Ureter (tissue), 1 donor: Measurements from ENCODE around the gene GTSF1L. TPM values are rescaled to one million over a fixed set of nuclear protein-coding genes. Genes with fewer than 3 reads are reported as not detected.
"Not testable (repeated sequence)": the region's sequence is repeated elsewhere in the genome, so short reads cannot be mapped to it uniquely, and the experiment has no call there.

Experiments
- DNase-seq: peaks from one replicate; pipeline ENCODE4 v3.0.0-alpha.2; 2020; ENCODE audit warnings: low spot score
- total RNA-seq: library from RNA; stranded (reverse); gene quantifications from one replicate; pipeline ENCODE4 v1.2.4, GENCODE V29; 2023
- donor health status: DM: yes; HTN: yes; CAD: no.

The GTSF1L gene
- total RNA-seq, result not detected

- DNase-seq, result no peak
These were observed at the start of gene GTSF1L for GRCh38 chr20:43726811-43727338. GTSF1L (minus strand) TSS chr20:43727002; CDS start chr20:43726694, 308 bp downstream.

- DNase-seq, result no peak
These were observed 48.0 kb upstream of the GTSF1L start for GRCh38 chr20:43774754-43775153.

- no peak for DNase-seq
These were observed 44.8 kb upstream of the GTSF1L start for GRCh38 chr20:43771503-43772190.

- no peak for DNase-seq
These were observed 43.5 kb upstream of the GTSF1L start for GRCh38 chr20:43770342-43770741.

- no peak for DNase-seq
These were observed 41.1 kb upstream of the GTSF1L start for GRCh38 chr20:43767686-43768474.

GRCh38 chr20:43766917-43767316, 40.1 kb upstream of the GTSF1L start:
- DNase-seq, result no peak

- no peak for DNase-seq
These were observed 39.6 kb upstream of the GTSF1L start for GRCh38 chr20:43766385-43766784.

GRCh38 chr20:43765916-43766315, 39.1 kb upstream of the GTSF1L start:
- no peak for DNase-seq

GRCh38 chr20:43762911-43763310, 36.1 kb upstream of the GTSF1L start:
- no peak for DNase-seq

GRCh38 chr20:43761386-43762340, 34.9 kb upstream of the GTSF1L start:
- DNase-seq, result no peak

GRCh38 chr20:43757888-43758287, 31.1 kb upstream of the GTSF1L start:
- not testable (repeated sequence) for DNase-seq

GRCh38 chr20:43755851-43756250, 29.0 kb upstream of the GTSF1L start:
- no peak for DNase-seq

- no peak for DNase-seq
These were observed 28.6 kb upstream of the GTSF1L start for GRCh38 chr20:43755390-43755789.

GRCh38 chr20:43752561-43753301, 25.9 kb upstream of the GTSF1L start:
- no peak for DNase-seq

- DNase-seq, result no peak
These were observed 25.2 kb upstream of the GTSF1L start for GRCh38 chr20:43752051-43752360.

GRCh38 chr20:43751167-43752050, 24.6 kb upstream of the GTSF1L start:
- DNase-seq, result no peak

- no peak for DNase-seq
These were observed 24.0 kb upstream of the GTSF1L start for GRCh38 chr20:43750774-43751166.

- peak; percentile 78 for DNase-seq
These were observed 23.0 kb upstream of the GTSF1L start for GRCh38 chr20:43749734-43750294.

- DNase-seq, result no peak
These were observed 21.5 kb upstream of the GTSF1L start for GRCh38 chr20:43748274-43748673.
